Trophoblast cell (in vitro differentiated cells and primary cell): Measurements from ENCODE around the gene PDK3.

ENCODE experiments used
- DNase-seq, 2 donors: peaks; one replicate each; pipeline ENCODE4 v3.0.0-alpha.2; 2016
- H2AFZ ChIP-seq: 2 replicates; pipeline ENCODE4 v1.6.1; 2013; ENCODE audit warnings: low read length, moderate library complexity, mild to moderate bottlenecking; ENCODE audit not compliant: insufficient read depth, poor library complexity
- H2AK5ac ChIP-seq: 2 replicates; pipeline ENCODE4 v1.6.1; 2013; ENCODE audit warnings: mild to moderate bottlenecking, low read length
- H2BK120ac ChIP-seq: 2 replicates; pipeline ENCODE4 v1.6.1; 2013; ENCODE audit warnings: low read length, mild to moderate bottlenecking, moderate library complexity; ENCODE audit not compliant: insufficient read depth, poor library complexity
- H2BK12ac ChIP-seq: 2 replicates; pipeline ENCODE4 v1.6.1; 2013; ENCODE audit warnings: mild to moderate bottlenecking, low read length, moderate library complexity
- H2BK5ac ChIP-seq: 2 replicates; pipeline ENCODE4 v1.6.1; 2013; ENCODE audit warnings: low read length, low read depth, moderate library complexity, mild to moderate bottlenecking; ENCODE audit not compliant: poor library complexity
- H3K14ac ChIP-seq: 2 replicates; pipeline ENCODE4 v1.6.1; 2013; ENCODE audit warnings: mild to moderate bottlenecking, low read length
- H3K18ac ChIP-seq: 2 replicates; pipeline ENCODE4 v1.6.1; 2013; ENCODE audit warnings: mild to moderate bottlenecking, low read length
- H3K23ac ChIP-seq: 2 replicates; pipeline ENCODE4 v1.6.1; 2013; ENCODE audit warnings: low read length
- H3K27ac ChIP-seq: 2 replicates; pipeline ENCODE4 v1.5.1; 2013; ENCODE audit warnings: low read depth, mild to moderate bottlenecking, inconsistent platforms, low read length, moderate library complexity
- H3K27me3 ChIP-seq: 2 replicates; pipeline ENCODE4 v1.6.1; 2013; ENCODE audit warnings: inconsistent platforms, mild to moderate bottlenecking, low read length, moderate library complexity; ENCODE audit not compliant: insufficient read depth
- H3K36me3 ChIP-seq, 2 experiments: 1 replicate in 1 of 2; 2 replicates in 1 of 2; pipeline ENCODE4 v1.6.1; 2013; ENCODE audit warnings: low read length in 2 of 2, mild to moderate bottlenecking in 2 of 2, moderate library complexity in 1 of 2; ENCODE audit not compliant: insufficient read depth in 2 of 2, control insufficient read depth in 1 of 2
- H3K4ac ChIP-seq: 2 replicates; pipeline ENCODE4 v1.6.1; 2013; ENCODE audit warnings: low read depth, mild to moderate bottlenecking, low read length, moderate library complexity
- H3K4me1 ChIP-seq, 2 experiments: 1 replicate in 1 of 2; 2 replicates in 1 of 2; pipeline ENCODE4 v1.6.1; 2013; ENCODE audit warnings: low read length in 2 of 2, mild to moderate bottlenecking in 2 of 2, moderate library complexity in 1 of 2; ENCODE audit not compliant: insufficient read depth in 2 of 2, control insufficient read depth in 1 of 2
- H3K4me2 ChIP-seq: 2 replicates; pipeline ENCODE4 v1.6.1; 2013; ENCODE audit warnings: inconsistent platforms, mild to moderate bottlenecking, low read length, moderate library complexity
- H3K4me3 ChIP-seq: 2 replicates; pipeline ENCODE4 v1.5.1; 2013; ENCODE audit warnings: mild to moderate bottlenecking, low read depth, low read length, inconsistent platforms
- H3K79me1 ChIP-seq: one replicate; pipeline ENCODE4 v1.6.1; 2013; ENCODE audit warnings: low read length
- H3K79me2 ChIP-seq: 2 replicates; pipeline ENCODE4 v1.6.1; 2013; ENCODE audit warnings: low read length, mild to moderate bottlenecking; ENCODE audit not compliant: control insufficient read depth, insufficient read depth, poor library complexity
- H3K9ac ChIP-seq: 2 replicates; pipeline ENCODE4 v1.6.1; 2013; ENCODE audit warnings: mild to moderate bottlenecking, low read length
- H3K9me3 ChIP-seq: 2 replicates; pipeline ENCODE4 v1.6.1; 2013; ENCODE audit warnings: low read depth, mild to moderate bottlenecking, control low read depth, inconsistent platforms, low read length; ENCODE audit not compliant: insufficient read depth
- H4K12ac ChIP-seq: 2 replicates; pipeline ENCODE4 v1.6.1; 2013; ENCODE audit warnings: low read depth, mild to moderate bottlenecking, low read length, moderate library complexity
- H4K8ac ChIP-seq: 2 replicates; pipeline ENCODE4 v1.6.1; 2013; ENCODE audit warnings: low read depth, mild to moderate bottlenecking, low read length, moderate library complexity
- H4K91ac ChIP-seq: one replicate; pipeline ENCODE4 v1.6.1; 2013; ENCODE audit warnings: low read depth, mild to moderate bottlenecking, low read length, moderate library complexity
- WGBS: extraction: QIAGEN DNeasy Blood & Tissue Kit; methylation state at CpG from one replicate; pipeline ENCODE4 v1.1.7; 2013; ENCODE audit warnings: missing lambda C conversion rate; ENCODE audit not compliant: insufficient read length, insufficient coverage; ENCODE audit errors: extremely low coverage; 5-methylcytosine and 5-hydroxymethylcytosine counted together

The PDK3 gene

GRCh38 chrX:24428516-24428915 is 36.6 kb upstream of the PDK3 start:
- no peak overlapping the region for H3K4me3 ChIP-seq
- no peaks in the 10 kb centered on the region for H3K27me3 ChIP-seq
- H3K9ac ChIP-seq, result no peak overlapping the region
- H2BK5ac ChIP-seq, result no peak overlapping the region
- H3K4ac ChIP-seq, result no peak overlapping the region
- no peaks in the 10 kb centered on the region for H3K4me1 ChIP-seq
- H2AK5ac ChIP-seq, result no peak overlapping the region
- no peaks in the 10 kb centered on the region for H3K79me2 ChIP-seq
- H3K14ac ChIP-seq, result no peak overlapping the region
- H3K27ac ChIP-seq, result no peak overlapping the region
- H4K12ac ChIP-seq, result no peak overlapping the region
- no peak overlapping the region for H2AFZ ChIP-seq
- no peaks in the 10 kb centered on the region for H3K36me3 ChIP-seq
- no peak overlapping the region for H3K23ac ChIP-seq
- no CpG with 5 or more reads among the region's 4 CpGs for whole genome bisulfite sequencing
- H2BK120ac ChIP-seq, result no peak overlapping the region
- H4K8ac ChIP-seq, result no peak overlapping the region
- H3K4me2 ChIP-seq, result no peak overlapping the region
- H3K18ac ChIP-seq, result no peak overlapping the region
- H3K9me3 ChIP-seq, result no peaks in the 10 kb centered on the region
- no peak for DNase-seq
- H3K79me1 ChIP-seq, result no peaks in the 10 kb centered on the region
- no peak overlapping the region for H4K91ac ChIP-seq
- no peak overlapping the region for H2BK12ac ChIP-seq

GRCh38 chrX:24435060-24435459 is 30.0 kb upstream of the PDK3 start:
- no peak overlapping the region for H4K12ac ChIP-seq
- no peak overlapping the region for H3K4me2 ChIP-seq
- H2BK120ac ChIP-seq, result no peak overlapping the region
- no peak overlapping the region for H2AFZ ChIP-seq
- no peaks in the 10 kb centered on the region for H3K36me3 ChIP-seq
- H3K4me3 ChIP-seq, result no peak overlapping the region
- H4K91ac ChIP-seq, result no peak overlapping the region
- no peak overlapping the region for H3K14ac ChIP-seq
- no peaks in the 10 kb centered on the region for H3K4me1 ChIP-seq
- no peaks in the 10 kb centered on the region for H3K79me2 ChIP-seq
- no peak overlapping the region for H3K9ac ChIP-seq
- H3K9me3 ChIP-seq, result no peaks in the 10 kb centered on the region
- no peak overlapping the region for H3K27ac ChIP-seq
- no peak overlapping the region for H4K8ac ChIP-seq
- H3K23ac ChIP-seq, result no peak overlapping the region
- DNase-seq, result no peak
- no peak overlapping the region for H2AK5ac ChIP-seq
- no peak overlapping the region for H3K18ac ChIP-seq
- H3K4ac ChIP-seq, result no peak overlapping the region
- no peak overlapping the region for H2BK5ac ChIP-seq
- H3K79me1 ChIP-seq, result no peaks in the 10 kb centered on the region
- no peaks in the 10 kb centered on the region for H3K27me3 ChIP-seq
- no peak overlapping the region for H2BK12ac ChIP-seq

- Histone ChIP-seq H3K36me3 (no peaks in the 10 kb centered on the region), H3K9me3 (no peaks in the 10 kb centered on the region), H2AFZ (no peak overlapping the region), H3K14ac (no peak overlapping the region), H3K79me1 (no peaks in the 10 kb centered on the region), H2BK120ac (no peak overlapping the region), H2BK5ac (no peak overlapping the region), H3K27me3 (no peaks in the 10 kb centered on the region), H2AK5ac (no peak overlapping the region), H4K8ac (no peak overlapping the region), H2BK12ac (no peak overlapping the region), H3K4me1 (no peaks in the 10 kb centered on the region), H3K4me3 (no peak overlapping the region), H3K23ac (no peak overlapping the region), H4K91ac (no peak overlapping the region), H3K4ac (no peak overlapping the region), H3K27ac (no peak overlapping the region), H3K4me2 (no peak overlapping the region), H3K79me2 (no peaks in the 10 kb centered on the region), H3K9ac (no peak overlapping the region), H4K12ac (no peak overlapping the region), H3K18ac (no peak overlapping the region)
- DNase-seq, result no peak
- WGBS, result no CpG with 5 or more reads among the region's 4 CpGs
These were observed 21.2 kb upstream of the PDK3 start for GRCh38 chrX:24443918-24444317.

DNA sequence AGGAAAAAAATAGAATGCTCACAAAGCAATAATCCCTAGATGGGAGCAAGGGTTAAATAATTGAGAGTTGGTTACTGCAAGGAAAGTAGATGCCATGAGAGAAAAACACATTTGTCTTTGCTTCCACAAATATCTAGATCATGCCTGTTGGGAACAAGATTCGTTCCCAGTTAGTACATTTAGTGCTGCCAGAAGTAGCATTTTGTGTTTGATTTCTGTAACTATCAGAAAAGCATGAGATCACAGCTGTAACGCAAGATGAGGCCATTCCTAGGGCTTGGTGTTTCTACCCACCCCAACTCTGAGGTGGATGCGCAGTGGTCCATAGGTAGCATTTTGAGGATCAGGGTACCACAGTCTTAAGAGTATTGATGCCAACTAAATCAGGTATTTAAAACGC is 20.4 kb upstream of the PDK3 start:
- no peak overlapping the region for H2BK5ac ChIP-seq
- no peak overlapping the region for H3K4me3 ChIP-seq
- no peak overlapping the region for H2AFZ ChIP-seq
- H3K23ac ChIP-seq, result no peak overlapping the region
- no peak overlapping the region for H3K27ac ChIP-seq
- DNase-seq, result no peak
- no peaks in the 10 kb centered on the region for H3K36me3 ChIP-seq
- no peak overlapping the region for H3K9ac ChIP-seq
- no peak overlapping the region for H4K8ac ChIP-seq
- H3K4me2 ChIP-seq, result no peak overlapping the region
- no peaks in the 10 kb centered on the region for H3K27me3 ChIP-seq
- no peak overlapping the region for H2AK5ac ChIP-seq
- H3K4ac ChIP-seq, result no peak overlapping the region
- H3K4me1 ChIP-seq, result no peaks in the 10 kb centered on the region
- no peak overlapping the region for H4K12ac ChIP-seq
- no peak overlapping the region for H4K91ac ChIP-seq
- no peak overlapping the region for H3K14ac ChIP-seq
- no peak overlapping the region for H2BK120ac ChIP-seq
- H3K9me3 ChIP-seq, result no peaks in the 10 kb centered on the region
- no peak overlapping the region for H2BK12ac ChIP-seq
- WGBS, result no CpG with 5 or more reads among the region's 4 CpGs
- no peaks in the 10 kb centered on the region for H3K79me1 ChIP-seq
- H3K18ac ChIP-seq, result no peak overlapping the region
- no peaks in the 10 kb centered on the region for H3K79me2 ChIP-seq
